HCT116 (cell line): ENCODE data around the gene PLA2G5. TPM values are rescaled to one million over a fixed set of nuclear protein-coding genes. Genes with fewer than 3 reads are reported as not detected.
"Not testable (repeated sequence)": the region's sequence is repeated elsewhere in the genome, so short reads cannot be mapped to it uniquely, and the experiment has no call there.

Source experiments
- ATAC-seq: fragments of 200-7000 bp; cut with Tn5 transposase; 2 replicates; pipeline ENCODE4 v1.9.1; 2020; ENCODE audit warnings: mild to moderate bottlenecking, moderate library complexity
- BruUV-seq: library from RNA; stranded (reverse); fragments of 400-500 nt; replicated peaks from 2 replicates; lab custom pipeline; 2021; lab: Mats Ljungman, UMichigan
- CTCF ChIA-PET: fragments of 300-600 bp; sonication (Branson Sonifier 250); formaldehyde crosslinking; loops from one replicate; lab custom pipeline; 2021; ENCODE audit warnings: antibody characterized with exemption; lab: Charles Lee
- POLR2A ChIA-PET: fragments of 300-600, 350-600 bp; sonication (Branson Sonifier 250); formaldehyde crosslinking; loops from one replicate; lab custom pipeline; 2021; ENCODE audit warnings: antibody characterized with exemption; lab: Charles Lee
- RAD21 ChIA-PET, 2 experiments: fragments of 300-600 bp; sonication (Branson Sonifier 250); formaldehyde crosslinking; loops; one replicate each; lab custom pipeline; 2023; ENCODE audit warnings: low total read pairs in 2 of 2; ENCODE audit not compliant: uncharacterized antibody in 2 of 2, unreplicated experiment in 2 of 2, low non-redundant PET in 1 of 2; lab: Charles Lee
- DNase-seq: peaks from one replicate; pipeline ENCODE4 v3.0.0-alpha.2; 2010; ENCODE audit warnings: low read depth, low spot score
- H2AFZ ChIP-seq: fragments of 200-600 bp; shearing (Covaris generic), sonication (generic); 2 replicates; pipeline ENCODE4 v1.6.1; 2017; ENCODE audit warnings: low read depth, mixed run types, mixed read lengths, antibody characterized with exemption, low read length; ENCODE audit not compliant: poor library complexity, severe bottlenecking
- H3K27ac ChIP-seq: 2 replicates; pipeline ENCODE4 v1.5.1; 2012; ENCODE audit warnings: low read depth, low read length
- H3K27me3 ChIP-seq: fragments of 200-600 bp; sonication (generic); 2 replicates; pipeline ENCODE4 v1.6.1; 2016; ENCODE audit warnings: mixed run types, low read length, mixed read lengths; ENCODE audit not compliant: insufficient read depth
- H3K36me3 ChIP-seq, 2 experiments: fragments of 200-500 bp in 1 of 2; fragments of 200-600 bp in 1 of 2; sonication (Bioruptor generic) in 1 of 2; sonication (generic) in 1 of 2; 2 replicates each; pipeline versions ENCODE4 v1.5.1 to v1.6.1; 2014 to 2016; ENCODE audit warnings: low read length in 2 of 2, inconsistent platforms in 1 of 2, mixed read lengths in 1 of 2, mixed run types in 1 of 2; ENCODE audit not compliant: insufficient read depth in 2 of 2, control insufficient read depth in 1 of 2
- H3K4me1 ChIP-seq, 2 experiments: fragments of 200-600 bp in 1 of 2; sonication (generic) in 1 of 2; 2 replicates each; pipeline versions ENCODE4 v1.5.1 to v1.6.1; 2012 to 2017; ENCODE audit warnings: low read length in 2 of 2, inconsistent platforms in 1 of 2, mild to moderate bottlenecking in 1 of 2, mixed read lengths in 1 of 2, mixed run types in 1 of 2, moderate library complexity in 1 of 2; ENCODE audit not compliant: insufficient read depth in 2 of 2, control insufficient read depth in 1 of 2
- H3K4me2 ChIP-seq: fragments of 200-600 bp; sonication (generic); 2 replicates; pipeline ENCODE4 v1.6.1; 2017; ENCODE audit warnings: mixed run types, low read length, mixed read lengths
- H3K4me3 ChIP-seq, 2 experiments: fragments of 200-600 bp in 1 of 2; sonication (generic) in 1 of 2; replicated peaks in 1 of 2; 2 replicates each; pipeline ENCODE4 v1.5.1; 2011 to 2016; ENCODE audit warnings: low read length in 2 of 2, control low read depth in 1 of 2, low read depth in 1 of 2, mild to moderate bottlenecking in 1 of 2, mixed read lengths in 1 of 2, mixed run types in 1 of 2
- H3K79me2 ChIP-seq: fragments of 200-600 bp; sonication (generic); 2 replicates; pipeline ENCODE4 v1.6.1; 2017; ENCODE audit warnings: mild to moderate bottlenecking, mixed run types, low read length, moderate library complexity, mixed read lengths; ENCODE audit not compliant: insufficient read depth
- H3K9ac ChIP-seq: fragments of 200-600 bp; sonication (generic); 2 replicates; pipeline ENCODE4 v1.6.1; 2016; ENCODE audit warnings: low read length, mixed read lengths
- H3K9me2 ChIP-seq: fragments of 200-600 bp; sonication (generic), shearing (Covaris generic); 2 replicates; pipeline ENCODE4 v1.6.1; 2017; ENCODE audit warnings: mixed run types, mild to moderate bottlenecking, moderate library complexity; ENCODE audit not compliant: insufficient read depth
- H3K9me3 ChIP-seq, 2 experiments: fragments of 200-500 bp in 1 of 2; fragments of 200-600 bp in 1 of 2; sonication (Bioruptor generic) in 1 of 2; sonication (generic) in 1 of 2; 2 replicates each; pipeline ENCODE4 v1.6.1; 2014 to 2017; ENCODE audit warnings: low read length in 2 of 2, mixed read lengths in 2 of 2, inconsistent platforms in 1 of 2, low read depth in 1 of 2, mild to moderate bottlenecking in 1 of 2, mixed run types in 1 of 2, moderate library complexity in 1 of 2; ENCODE audit not compliant: control insufficient read depth in 1 of 2, insufficient read depth in 1 of 2
- H4K20me1 ChIP-seq: fragments of 200-600 bp; sonication (generic), shearing (Covaris generic); 2 replicates; pipeline ENCODE4 v1.6.1; 2017; ENCODE audit warnings: mixed run types, mild to moderate bottlenecking, moderate library complexity; ENCODE audit not compliant: insufficient read depth
- CTCF ChIP-seq, 3 experiments: fragments of 200-600 bp in 1 of 3; sonication (generic) in 1 of 3; IDR thresholded peaks in 2 of 3; conservative IDR thresholded peaks in 1 of 3; 2 replicates each; pipeline ENCODE4 v1.5.1; 2012 to 2017; ENCODE audit warnings: low read depth in 2 of 3, low read length in 2 of 3, antibody characterized with exemption in 1 of 3, borderline replicate concordance in 1 of 3, control low read depth in 1 of 3, mild to moderate bottlenecking in 1 of 3, mixed read lengths in 1 of 3, mixed run types in 1 of 3, moderate library complexity in 1 of 3; ENCODE audit not compliant: insufficient read depth in 1 of 3
- ELF1 ChIP-seq: IDR thresholded peaks from 2 replicates; pipeline ENCODE4 v1.6.1; 2012; ENCODE audit warnings: low read depth, borderline replicate concordance
- JUND ChIP-seq: IDR thresholded peaks from 2 replicates; pipeline ENCODE4 v1.6.1; 2012
- POLR2A ChIP-seq: IDR thresholded peaks from 2 replicates; pipeline ENCODE4 v1.7.0; 2011; ENCODE audit warnings: borderline replicate concordance; ENCODE audit not compliant: insufficient read depth, insufficient read length; ENCODE audit errors: extremely low read depth
- RAD21 ChIP-seq: IDR thresholded peaks from 2 replicates; pipeline ENCODE4 v1.6.1; 2012; ENCODE audit warnings: low read depth, mild to moderate bottlenecking
- SP1 ChIP-seq: IDR thresholded peaks from 2 replicates; pipeline ENCODE4 v1.6.1; 2012; ENCODE audit warnings: low read depth
- SRF ChIP-seq: IDR thresholded peaks from 2 replicates; pipeline ENCODE4 v1.6.1; 2012; ENCODE audit warnings: low read depth
- TCF7L2 ChIP-seq: IDR thresholded peaks from 2 replicates; pipeline ENCODE4 v1.7.0; 2011; ENCODE audit warnings: borderline replicate concordance, inconsistent platforms; ENCODE audit not compliant: insufficient read depth, insufficient read length; ENCODE audit errors: extremely low read depth
- intact Hi-C: fragments of 100-400 bp; cut with micrococcal nuclease; formaldehyde crosslinking; loops from 2 replicates; pipeline ENCODE4 v1.10.0; 2022
- total RNA-seq: library from RNA; stranded (reverse); gene quantifications from one replicate; pipeline ENCODE4 v1.2.1, GENCODE V29; 2021; ENCODE audit not compliant: unreplicated experiment
- TF ChIP-seq, protein P1 (sequence below): IDR thresholded peaks from 2 replicates; pipeline ENCODE4 v1.6.1; 2012; ENCODE audit warnings: low read depth

The PLA2G5 gene
- total RNA-seq, 1 experiment from 2014 or later = not detected

DNA sequence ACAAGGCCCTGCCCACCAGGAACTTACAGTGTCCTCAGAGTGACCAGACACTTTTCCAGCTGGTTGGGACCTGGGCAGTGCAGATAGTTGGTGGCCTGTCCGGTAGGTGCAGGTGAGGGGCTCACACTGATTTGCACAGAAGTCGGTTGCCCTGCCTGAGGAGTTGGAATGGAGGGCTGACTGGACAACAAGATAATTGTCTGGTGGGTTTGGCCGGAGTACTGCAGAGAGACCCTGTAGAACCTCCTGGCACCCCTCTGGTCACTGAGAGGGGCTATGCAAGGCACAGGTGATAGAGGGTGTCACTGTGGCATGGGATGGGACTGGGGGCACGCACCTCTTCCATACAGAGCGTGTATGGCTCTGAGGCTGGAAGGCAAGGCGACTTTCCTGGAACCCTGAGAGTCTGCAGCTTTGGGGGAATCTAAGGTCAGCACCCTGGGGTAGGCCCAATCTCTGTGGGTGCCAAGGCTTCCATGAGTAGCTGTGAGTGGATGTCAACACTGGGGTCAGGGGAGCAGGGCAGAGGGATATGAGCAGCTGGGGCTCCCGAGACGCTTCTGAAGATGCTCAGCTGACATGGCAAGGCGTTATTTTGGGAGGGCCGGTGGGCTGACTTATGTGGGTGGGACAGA lies 56.9 kb downstream of the PLA2G5 start:
- Histone ChIP-seq H3K27ac (no peak overlapping the region), H3K9me2 (no peaks in the 10 kb centered on the region), H3K9ac (no peak overlapping the region), H4K20me1 (no peaks in the 10 kb centered on the region), H3K4me2 (no peak overlapping the region), H3K36me3 (no peaks in the 10 kb centered on the region), H3K9me3 (no peaks in the 10 kb centered on the region), H3K27me3 (no peaks in the 10 kb centered on the region), H3K79me2 (no peaks in the 10 kb centered on the region), H3K4me3 (no peak overlapping the region), H3K4me1 (peaks cover 9 to 21% of the 10 kb centered on the region in 2 experiments), H2AFZ (no peak overlapping the region)
- RAD21 ChIA-PET = no interaction called here
- TF ChIP-seq ELF1 (no peak), JUND (no peak), RAD21 (no peak), CTCF (IDR thresholded peaks at IDR 0.05 in 2 of 3, conservative IDR thresholded peaks at IDR 0.05 in 1 of 3; ENCODE audit: borderline replicate concordance in 1 of 3, insufficient read depth in 1 of 3, low read depth in 2 of 3, low read length in 2 of 3) (no peak), TCF7L2 (no peak), POLR2A (no peak), SP1 (no peak), SRF (no peak)
- TF ChIP-seq, protein P1, sequence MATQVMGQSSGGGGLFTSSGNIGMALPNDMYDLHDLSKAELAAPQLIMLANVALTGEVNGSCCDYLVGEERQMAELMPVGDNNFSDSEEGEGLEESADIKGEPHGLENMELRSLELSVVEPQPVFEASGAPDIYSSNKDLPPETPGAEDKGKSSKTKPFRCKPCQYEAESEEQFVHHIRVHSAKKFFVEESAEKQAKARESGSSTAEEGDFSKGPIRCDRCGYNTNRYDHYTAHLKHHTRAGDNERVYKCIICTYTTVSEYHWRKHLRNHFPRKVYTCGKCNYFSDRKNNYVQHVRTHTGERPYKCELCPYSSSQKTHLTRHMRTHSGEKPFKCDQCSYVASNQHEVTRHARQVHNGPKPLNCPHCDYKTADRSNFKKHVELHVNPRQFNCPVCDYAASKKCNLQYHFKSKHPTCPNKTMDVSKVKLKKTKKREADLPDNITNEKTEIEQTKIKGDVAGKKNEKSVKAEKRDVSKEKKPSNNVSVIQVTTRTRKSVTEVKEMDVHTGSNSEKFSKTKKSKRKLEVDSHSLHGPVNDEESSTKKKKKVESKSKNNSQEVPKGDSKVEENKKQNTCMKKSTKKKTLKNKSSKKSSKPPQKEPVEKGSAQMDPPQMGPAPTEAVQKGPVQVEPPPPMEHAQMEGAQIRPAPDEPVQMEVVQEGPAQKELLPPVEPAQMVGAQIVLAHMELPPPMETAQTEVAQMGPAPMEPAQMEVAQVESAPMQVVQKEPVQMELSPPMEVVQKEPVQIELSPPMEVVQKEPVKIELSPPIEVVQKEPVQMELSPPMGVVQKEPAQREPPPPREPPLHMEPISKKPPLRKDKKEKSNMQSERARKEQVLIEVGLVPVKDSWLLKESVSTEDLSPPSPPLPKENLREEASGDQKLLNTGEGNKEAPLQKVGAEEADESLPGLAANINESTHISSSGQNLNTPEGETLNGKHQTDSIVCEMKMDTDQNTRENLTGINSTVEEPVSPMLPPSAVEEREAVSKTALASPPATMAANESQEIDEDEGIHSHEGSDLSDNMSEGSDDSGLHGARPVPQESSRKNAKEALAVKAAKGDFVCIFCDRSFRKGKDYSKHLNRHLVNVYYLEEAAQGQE = no peak
- ATAC-seq = no peak
- POLR2A ChIA-PET = no interaction called here
- CTCF ChIA-PET = no interaction called here
- no TSS peak for BruUV-seq
- DNase-seq = no peak
- intact Hi-C loops = no loop called here

- H3K27ac ChIP-seq, H3K4me2 ChIP-seq, H3K4me3 ChIP-seq, RAD21 ChIA-PET, H3K9ac ChIP-seq, H3K9me2 ChIP-seq, CTCF ChIA-PET, DNase-seq, H2AFZ ChIP-seq, ATAC-seq, H3K27me3 ChIP-seq, H4K20me1 ChIP-seq, H3K4me1 ChIP-seq, BruUV-seq, H3K36me3 ChIP-seq, H3K79me2 ChIP-seq, intact Hi-C loops, POLR2A ChIA-PET, H3K9me3 ChIP-seq: not testable (repeated sequence)
Observed at GRCh38 chr1:20130518-20130917, 60.5 kb downstream of the PLA2G5 start.
